ENCODE data around the gene PARD3.

The PARD3 gene

GRCh38 chr10:34736976-34737771 is 77.9 kb downstream of the PARD3 start:
- DNase-seq, result no peak

DNA sequence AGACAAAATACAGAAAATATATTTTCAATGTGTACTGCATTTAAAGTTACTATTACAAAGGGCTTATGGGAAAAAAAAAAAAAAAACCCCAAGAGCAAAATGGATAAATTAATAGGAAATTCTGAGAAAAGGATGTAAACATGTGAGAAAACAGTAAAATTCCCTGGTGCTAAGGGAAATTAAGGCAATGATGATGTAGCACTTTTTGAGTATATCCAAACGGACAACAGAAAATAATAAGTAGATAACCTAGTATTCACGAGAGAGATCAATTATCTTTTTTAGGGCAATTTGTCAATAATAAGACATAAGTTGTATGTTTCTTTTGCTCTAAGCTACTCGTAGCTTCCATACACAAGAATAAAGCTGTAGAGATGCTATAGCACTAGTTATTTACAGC is 80.2 kb downstream of the PARD3 start:
- DNase-seq, result no peak

- DNase-seq, result no peak
These were observed 82.2 kb downstream of the PARD3 start for GRCh38 chr10:34732926-34733325.

- DNase-seq, result no peak
These were observed 83.0 kb downstream of the PARD3 start for GRCh38 chr10:34731885-34732701.

DNA sequence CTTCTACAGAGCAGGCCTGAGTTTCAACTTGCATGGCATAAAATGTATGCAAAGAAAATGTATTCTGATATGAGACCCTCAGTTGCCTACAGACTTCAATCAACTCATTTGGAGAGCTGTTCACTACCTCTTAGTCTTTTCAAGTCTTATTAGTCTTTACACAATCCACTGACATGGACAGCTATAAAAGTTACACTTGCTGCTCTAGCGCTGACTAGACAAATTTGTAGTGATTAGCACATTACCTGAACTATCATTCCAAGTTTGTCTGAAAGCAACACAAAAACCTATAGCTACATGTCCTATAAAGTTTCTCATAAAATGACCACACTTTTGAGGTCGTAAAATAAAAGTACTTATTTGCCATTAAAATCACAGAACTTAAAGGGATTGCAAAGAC is 83.9 kb downstream of the PARD3 start:
- DNase-seq, result no peak

GRCh38 chr10:34730726-34731125 is 84.4 kb downstream of the PARD3 start:
- no peak for DNase-seq

GRCh38 chr10:34729619-34730018 is 85.5 kb downstream of the PARD3 start:
- no peak for DNase-seq

- DNase-seq, result no peak
These were observed 86.7 kb downstream of the PARD3 start for GRCh38 chr10:34728361-34728760.

DNA sequence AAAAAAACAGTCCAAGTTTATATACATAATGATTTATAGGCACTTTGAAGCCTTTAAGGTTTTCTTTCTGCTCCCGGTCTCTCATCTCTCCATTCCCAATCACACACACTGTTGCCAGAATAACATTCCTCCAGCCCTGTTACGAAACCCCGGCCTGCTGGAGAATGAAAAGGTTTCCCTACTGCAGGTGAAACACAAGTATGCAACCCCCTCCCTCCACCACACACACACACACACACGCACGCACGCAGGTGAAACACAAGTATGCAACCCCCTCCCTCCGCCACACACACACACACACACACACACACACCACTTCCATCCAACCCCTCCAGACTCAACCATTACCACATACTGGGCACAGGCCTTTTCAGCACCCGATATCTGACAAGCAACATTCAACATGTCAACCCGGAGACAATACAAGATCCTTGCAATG is 87.5 kb downstream of the PARD3 start:
- DNase-seq, result no peak

DNA sequence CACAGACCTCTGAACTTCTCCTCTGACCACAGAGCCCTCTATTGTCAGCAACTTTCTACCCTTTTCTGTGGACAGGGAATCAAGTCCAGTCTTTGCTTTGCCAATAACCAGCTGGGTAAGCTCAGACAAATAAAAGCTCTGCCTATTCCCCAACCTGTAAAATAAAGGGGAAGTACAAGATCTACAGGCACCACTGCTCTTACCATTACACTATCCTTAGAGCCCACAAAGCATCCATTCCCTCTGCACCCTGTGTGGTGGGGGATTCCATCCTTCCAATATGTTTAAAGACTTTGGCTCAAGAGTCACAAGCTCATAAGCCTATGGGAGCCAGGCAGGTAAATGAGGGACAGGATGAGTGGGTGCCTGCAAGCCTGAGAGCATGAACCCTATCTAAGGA is 88.2 kb downstream of the PARD3 start:
- DNase-seq, result no peak

DNA sequence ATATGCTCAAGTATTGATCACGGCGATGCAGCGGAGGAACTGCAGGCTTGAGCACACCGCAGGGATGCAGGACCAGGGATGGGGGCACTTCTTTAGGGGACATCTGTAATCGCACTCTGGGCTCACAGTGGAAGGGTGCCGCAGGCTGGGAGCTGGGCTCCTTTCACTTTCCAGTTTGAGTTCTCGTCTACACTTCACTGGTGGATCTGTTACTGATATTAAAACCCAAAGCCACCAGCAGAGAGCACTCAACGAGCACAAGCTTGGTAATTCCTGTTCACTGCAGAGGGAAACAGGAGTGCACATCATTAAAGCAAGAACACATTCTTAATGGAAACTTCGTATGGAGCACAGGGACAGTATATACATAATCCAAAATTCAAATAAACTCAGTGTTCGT is 91.3 kb downstream of the PARD3 start:
- DNase-seq, result no peak

- DNase-seq, result no peak
These were observed 92.7 kb downstream of the PARD3 start for GRCh38 chr10:34722404-34722803.

- DNase-seq, result no peak
These were observed 93.8 kb downstream of the PARD3 start for GRCh38 chr10:34721208-34721840.

- DNase-seq, result no peak
These were observed 95.3 kb downstream of the PARD3 start for GRCh38 chr10:34719746-34720145.

DNA sequence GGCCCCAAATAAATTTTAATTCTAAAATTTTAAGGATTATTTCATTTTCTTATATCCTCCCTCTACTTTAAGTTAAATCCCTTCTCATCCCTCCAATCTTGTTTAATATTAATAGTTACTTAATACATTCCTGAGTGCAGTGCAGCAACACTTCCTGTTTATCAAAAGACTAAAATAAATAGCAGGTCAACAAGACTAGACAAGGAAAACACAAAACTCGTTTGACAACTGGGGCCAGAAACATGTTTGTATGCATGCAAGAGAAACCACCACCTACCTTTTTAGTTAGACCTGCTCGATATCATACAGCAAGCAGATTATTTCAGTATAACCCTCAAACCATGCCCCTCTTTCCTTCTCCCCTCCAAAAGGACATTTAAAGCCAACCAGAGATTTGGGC is 95.8 kb downstream of the PARD3 start:
- no peak for DNase-seq

- no peak for DNase-seq
These were observed 97.7 kb downstream of the PARD3 start for GRCh38 chr10:34717429-34717828.

GRCh38 chr10:34716958-34717357 is 98.1 kb downstream of the PARD3 start:
- DNase-seq, result no peak

GRCh38 chr10:34716234-34716633 is 98.9 kb downstream of the PARD3 start:
- DNase-seq, result no peak

DNA sequence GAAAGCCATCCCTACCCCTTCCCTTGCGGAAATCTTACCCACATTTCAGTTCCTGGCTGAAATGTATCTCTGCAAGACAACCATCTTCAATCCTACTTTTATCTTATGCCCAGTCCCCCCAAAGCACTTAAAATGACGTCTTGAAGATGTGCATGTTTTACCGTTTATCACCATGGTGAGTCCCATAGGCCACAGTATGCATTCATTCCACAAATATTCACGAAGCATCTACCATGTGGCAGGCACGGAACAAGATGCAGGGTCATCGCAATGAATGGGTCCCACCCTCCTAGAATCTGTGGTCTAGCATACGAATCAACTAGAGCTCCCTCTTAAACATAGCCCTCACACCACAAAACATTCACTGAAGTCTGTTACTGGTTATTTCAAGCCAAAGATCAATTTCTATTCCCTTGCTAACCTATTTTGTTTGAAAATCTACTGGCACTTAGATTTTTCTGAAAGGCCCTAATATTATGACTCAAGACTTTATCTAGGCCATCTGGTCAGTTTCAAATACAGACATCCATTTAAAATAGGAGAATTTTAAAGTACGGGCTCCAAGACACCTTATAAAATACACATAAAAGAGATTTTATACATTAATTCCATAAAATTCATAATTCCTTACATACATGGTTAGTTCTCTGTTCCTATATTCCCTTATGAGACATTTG is 99.4 kb downstream of the PARD3 start:
- no peak for DNase-seq

DNA sequence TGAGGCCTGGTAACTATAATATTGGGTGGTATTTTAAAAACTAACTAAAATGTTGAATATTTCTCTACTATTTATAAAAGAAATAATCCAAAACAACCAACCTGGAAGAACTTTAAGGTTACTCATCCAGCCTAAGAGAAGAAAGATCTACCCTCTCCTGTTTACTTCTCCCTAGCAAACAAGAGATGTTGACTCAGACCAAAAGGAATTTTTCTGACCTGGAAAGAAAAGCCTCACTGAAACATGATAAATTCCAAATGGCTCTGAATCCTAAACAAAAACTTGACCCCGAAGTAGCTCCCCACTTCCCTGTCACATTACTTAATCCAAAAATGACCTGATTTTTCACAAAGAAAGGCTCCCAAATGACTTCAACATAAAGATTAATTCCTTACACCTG is 101.2 kb downstream of the PARD3 start:
- no peak for DNase-seq

DNA sequence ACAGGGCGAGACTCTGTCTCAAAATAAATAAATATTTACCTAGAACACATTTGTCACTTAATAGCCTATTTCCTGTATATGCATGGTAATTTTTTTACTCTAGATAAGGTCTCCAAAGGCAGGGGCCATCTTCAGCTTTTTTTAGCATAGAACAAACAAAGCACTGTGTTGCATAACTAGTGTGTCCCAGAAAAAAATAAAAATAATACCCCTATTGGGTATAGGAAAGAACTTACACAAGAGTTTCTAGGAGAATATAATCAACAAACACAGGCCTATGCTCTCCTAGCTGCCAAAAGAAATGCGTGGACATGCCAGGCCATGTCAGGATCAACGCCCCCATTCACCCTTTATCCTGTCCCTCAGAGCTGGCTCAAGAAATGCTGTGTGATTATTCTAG is 103.6 kb downstream of the PARD3 start:
- no peak for DNase-seq

GRCh38 chr10:34710391-34710751 is 104.7 kb downstream of the PARD3 start:
- DNase-seq, result no peak

DNA sequence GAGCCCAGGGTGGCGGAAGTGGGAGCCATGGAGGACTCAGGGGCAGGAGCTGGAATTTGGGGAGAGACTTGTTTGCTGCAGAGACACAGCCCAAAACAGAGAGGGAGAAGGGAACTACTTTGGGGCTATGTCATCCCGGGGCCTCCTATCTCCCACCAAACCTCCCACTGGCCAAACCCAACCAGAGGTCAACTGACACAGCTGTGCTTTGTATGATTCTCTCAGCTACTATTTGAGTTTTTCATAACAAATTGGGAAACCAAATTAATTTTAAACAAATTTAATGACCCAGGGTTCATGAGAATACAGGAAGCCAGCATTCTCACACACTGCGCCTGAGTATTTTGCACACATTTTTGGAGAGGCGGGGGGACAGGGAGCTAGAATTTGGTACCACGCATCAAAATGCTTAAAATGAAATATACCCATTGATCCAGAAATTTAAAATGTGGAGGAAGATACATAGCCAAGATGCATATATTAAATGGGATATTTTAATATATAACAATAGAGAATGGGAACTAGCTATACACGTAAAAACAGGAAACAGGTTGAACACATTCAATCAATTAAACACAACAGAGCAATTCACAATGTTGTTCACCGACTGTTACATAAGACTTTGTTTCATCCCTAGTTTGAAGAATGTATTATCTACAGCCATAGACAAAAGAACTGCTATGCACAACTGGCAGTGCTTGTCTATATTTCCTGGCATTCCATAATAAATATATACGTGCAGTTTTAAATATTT is 105.3 kb downstream of the PARD3 start:
- no peak for DNase-seq
